GM18508 (cell line): Measurements from ENCODE around the gene BCAS4.
"Not testable (repeated sequence)": the region's sequence is repeated elsewhere in the genome, so short reads cannot be mapped to it uniquely, and the experiment has no call there.

Source experiments
- ATAC-seq: cut with Tn5 transposase; IDR thresholded peaks from one replicate; pipeline ENCODE4 v1.9.1; 2021; ENCODE audit warnings: moderate number of reproducible peaks; ENCODE audit not compliant: insufficient read depth, unreplicated experiment

Gene BCAS4

GRCh38 chr20:50769551-50770085 lies 25.2 kb upstream of the BCAS4 start:
- ATAC-seq: not testable (repeated sequence)

GRCh38 chr20:50771419-50772080 lies 23.3 kb upstream of the BCAS4 start:
- ATAC-seq: not testable (repeated sequence)

GRCh38 chr20:50772420-50773185 lies 22.3 kb upstream of the BCAS4 start:
- ATAC-seq: no peak

- ATAC-seq: no peak
These were observed 20.3 kb upstream of the BCAS4 start for GRCh38 chr20:50774515-50774914.

- no peak for ATAC-seq
These were observed 18.6 kb upstream of the BCAS4 start for GRCh38 chr20:50776122-50776817.

- no peak for ATAC-seq
These were observed 17.5 kb upstream of the BCAS4 start for GRCh38 chr20:50777373-50777772.

GRCh38 chr20:50778994-50779393 lies 15.9 kb upstream of the BCAS4 start:
- not testable (repeated sequence) for ATAC-seq

- ATAC-seq: no peak
These were observed 11.5 kb upstream of the BCAS4 start for GRCh38 chr20:50783390-50783789.

GRCh38 chr20:50783903-50784302 lies 11.0 kb upstream of the BCAS4 start:
- no peak for ATAC-seq

- no peak for ATAC-seq
These were observed 10.4 kb upstream of the BCAS4 start for GRCh38 chr20:50784464-50784863.

GRCh38 chr20:50786703-50787102 lies 8.2 kb upstream of the BCAS4 start:
- ATAC-seq: no peak

GRCh38 chr20:50787181-50787580 lies 7.7 kb upstream of the BCAS4 start:
- no peak for ATAC-seq

GRCh38 chr20:50788045-50788991 lies 6.5 kb upstream of the BCAS4 start:
- no peak for ATAC-seq

- ATAC-seq: no peak
These were observed 4.8 kb upstream of the BCAS4 start for GRCh38 chr20:50789968-50790650.

- ATAC-seq: peak; percentile 47
These were observed 4.1 kb upstream of the BCAS4 start for GRCh38 chr20:50790651-50791277.

GRCh38 chr20:50792708-50793574 lies 1.9 kb upstream of the BCAS4 start:
- ATAC-seq: no peak

GRCh38 chr20:50793575-50794016 lies 1.3 kb upstream of the BCAS4 start:
- not testable (repeated sequence) for ATAC-seq
